GM23338 (cell line): Measurements from ENCODE around the gene P2RY6. TPM values are rescaled to one million over a fixed set of nuclear protein-coding genes. Genes with fewer than 3 reads are reported as not detected.

Experiments used
- CREB1 ChIP-seq: fragments of 250-450 bp; sonication (Bioruptor Pico); IDR thresholded peaks from 2 replicates; pipeline ENCODE4 v1.5.0; 2020; ENCODE audit warnings: low read depth, mild to moderate bottlenecking, moderate library complexity
- EZH2phosphoT487 ChIP-seq: fragments of 200-600 bp; sonication (generic); IDR thresholded peaks from one replicate; pipeline ENCODE4 v1.8.1; 2018; ENCODE audit warnings: antibody characterized with exemption; ENCODE audit not compliant: unreplicated experiment
- JUNB ChIP-seq: IDR thresholded peaks from one replicate; pipeline ENCODE4 v1.6.1; 2016; ENCODE audit warnings: antibody characterized with exemption; ENCODE audit not compliant: unreplicated experiment
- POLR2AphosphoS5 ChIP-seq: IDR thresholded peaks from 2 replicates; pipeline ENCODE4 v1.6.1; 2016; ENCODE audit warnings: antibody characterized with exemption, low read depth
- REST ChIP-seq: IDR thresholded peaks from one replicate; pipeline ENCODE4 v1.6.1; 2018; ENCODE audit warnings: antibody characterized with exemption; ENCODE audit not compliant: unreplicated experiment
- ZNF114 ChIP-seq: fragments of 250-450 bp; sonication (Bioruptor Pico); IDR thresholded peaks from 2 replicates; pipeline ENCODE4 v1.5.0; 2020; ENCODE audit warnings: mild to moderate bottlenecking, moderate library complexity
- ZNF331 ChIP-seq: fragments of 250-450 bp; sonication (Bioruptor Pico); IDR thresholded peaks from 2 replicates; pipeline ENCODE4 v1.5.0; 2020; ENCODE audit warnings: low read depth, mild to moderate bottlenecking, moderate library complexity
- ZNF462 ChIP-seq: fragments of 250-450 bp; sonication (Bioruptor Pico); IDR thresholded peaks from 2 replicates; pipeline ENCODE4 v1.5.0; 2020; ENCODE audit warnings: mild to moderate bottlenecking, moderate library complexity
- polyA plus RNA-seq: library from polyadenylated mRNA; unstranded; fragments of >200 nt; fragmentation: Nextera tagmentation; extraction: Ambion mirVana; gene quantifications from 2 replicates; pipeline ENCODE4 v1.2.1, GENCODE V29; 2016
- total RNA-seq: library from RNA; depleted of rRNA; stranded (reverse); fragments of >200 nt; shearing (Covaris generic); gene quantifications from 2 replicates; pipeline ENCODE4 v1.2.3, GENCODE V29; 2014

Gene P2RY6
- total and polyA plus RNA-seq, 2 experiments from 2014 or later, result not detected

- TF ChIP-seq ZNF462 (CRISPR knock-in tag) (no peak), REST (no peak), JUNB (no peak), POLR2AphosphoS5 (no peak), EZH2phosphoT487 (no peak), ZNF331 (CRISPR knock-in tag) (no peak), ZNF114 (CRISPR knock-in tag) (no peak), CREB1 (CRISPR knock-in tag) (no peak)
Measured at GRCh38 chr11:73288192-73288872, 16.2 kb downstream of the P2RY6 start (continued).
